Measurements from ENCODE around the gene CNOT8. TPM values are rescaled to one million over a fixed set of nuclear protein-coding genes. Genes with fewer than 3 reads are reported as not detected.
A peak's percentile ranks its signal among the peaks of the same experiment; 100 is the strongest.

Gene CNOT8
- total and polyA plus RNA-seq, 4 donors: 60.9 to 83.7 (median 69.4) TPM

GRCh38 chr5:154860123-154860522 lies 1.7 kb downstream of the CNOT8 start:
- DNase-seq (ENCODE audit: low read depth in 4 of 6, low spot score in 6 of 6): no peak
- Histone ChIP-seq H3K4me3 (ENCODE audit: low read depth, low read length) (peak overlapping the region; percentile 84), H3K27ac (ENCODE audit: low read depth, low read length) (peak overlapping the region; percentile 100), H3K4me1 (ENCODE audit: control insufficient read depth, insufficient read depth, low read length) (peaks cover 18% of the 10 kb centered on the region), H3K9me3 (ENCODE audit: control insufficient read depth, insufficient read depth, low read length) (no peaks in the 10 kb centered on the region), H3K36me3 (ENCODE audit: control insufficient read depth, insufficient read depth, low read length) (peaks cover 14% of the 10 kb centered on the region), H3K27me3 (ENCODE audit: control insufficient read depth, insufficient read depth, low read length) (no peaks in the 10 kb centered on the region)
- 44% methylated on average over 5 of the region's 5 CpGs for WGBS (ENCODE audit: insufficient coverage)

GRCh38 chr5:154860765-154861164 lies 2.3 kb downstream of the CNOT8 start:
- Histone ChIP-seq H3K27ac (ENCODE audit: low read depth, low read length) (no peak overlapping the region), H3K27me3 (ENCODE audit: control insufficient read depth, insufficient read depth, low read length) (no peaks in the 10 kb centered on the region), H3K4me3 (ENCODE audit: low read depth, low read length) (no peak overlapping the region), H3K36me3 (ENCODE audit: control insufficient read depth, insufficient read depth, low read length) (peaks cover 14% of the 10 kb centered on the region), H3K9me3 (ENCODE audit: control insufficient read depth, insufficient read depth, low read length) (no peaks in the 10 kb centered on the region), H3K4me1 (ENCODE audit: control insufficient read depth, insufficient read depth, low read length) (peaks cover 18% of the 10 kb centered on the region)
- DNase-seq (ENCODE audit: low read depth in 4 of 6, low spot score in 6 of 6): no peak
- no CpG with 5 or more reads among the region's 4 CpGs for WGBS (ENCODE audit: insufficient coverage)

GRCh38 chr5:154861946-154862345 lies 3.5 kb downstream of the CNOT8 start:
- Histone ChIP-seq H3K27me3 (ENCODE audit: control insufficient read depth, insufficient read depth, low read length) (no peaks in the 10 kb centered on the region), H3K36me3 (ENCODE audit: control insufficient read depth, insufficient read depth, low read length) (peaks cover 20% of the 10 kb centered on the region), H3K27ac (ENCODE audit: low read depth, low read length) (no peak overlapping the region), H3K4me3 (ENCODE audit: low read depth, low read length) (no peak overlapping the region), H3K4me1 (ENCODE audit: control insufficient read depth, insufficient read depth, low read length) (peaks cover 12% of the 10 kb centered on the region), H3K9me3 (ENCODE audit: control insufficient read depth, insufficient read depth, low read length) (no peaks in the 10 kb centered on the region)
- DNase-seq (ENCODE audit: low read depth in 4 of 6, low spot score in 6 of 6): no peak
- WGBS (ENCODE audit: insufficient coverage): 100% methylated on average over 1 of the region's 8 CpGs

- WGBS (ENCODE audit: insufficient coverage): 90% methylated on average over 1 of the region's 2 CpGs
- Histone ChIP-seq H3K27me3 (ENCODE audit: control insufficient read depth, insufficient read depth, low read length) (no peaks in the 10 kb centered on the region), H3K4me1 (ENCODE audit: control insufficient read depth, insufficient read depth, low read length) (peaks cover 4% of the 10 kb centered on the region), H3K27ac (ENCODE audit: low read depth, low read length) (no peak overlapping the region), H3K4me3 (ENCODE audit: low read depth, low read length) (no peak overlapping the region), H3K36me3 (ENCODE audit: control insufficient read depth, insufficient read depth, low read length) (peaks cover 20% of the 10 kb centered on the region), H3K9me3 (ENCODE audit: control insufficient read depth, insufficient read depth, low read length) (no peaks in the 10 kb centered on the region)
- no peak for DNase-seq (ENCODE audit: low read depth in 4 of 6, low spot score in 6 of 6)
These were observed 4.3 kb downstream of the CNOT8 start for GRCh38 chr5:154862766-154863165.

GRCh38 chr5:154863291-154864080 lies 5.1 kb downstream of the CNOT8 start:
- no peaks in the 10 kb centered on the region for H3K27me3 ChIP-seq (ENCODE audit: control insufficient read depth, insufficient read depth, low read length)
- H3K36me3 ChIP-seq (ENCODE audit: control insufficient read depth, insufficient read depth, low read length): peaks cover 20% of the 10 kb centered on the region
- 100% methylated on average over 2 of the region's 7 CpGs for WGBS (ENCODE audit: insufficient coverage)
- no peak overlapping the region for H3K4me3 ChIP-seq (ENCODE audit: low read depth, low read length)
- no peak overlapping the region for H3K27ac ChIP-seq (ENCODE audit: low read depth, low read length)
- peaks cover 4% of the 10 kb centered on the region for H3K4me1 ChIP-seq (ENCODE audit: control insufficient read depth, insufficient read depth, low read length)
- DNase-seq (ENCODE audit: low read depth in 4 of 6, low spot score in 6 of 6): no peak
- no peaks in the 10 kb centered on the region for H3K9me3 ChIP-seq (ENCODE audit: control insufficient read depth, insufficient read depth, low read length)

- no peak overlapping the region for H3K4me3 ChIP-seq (ENCODE audit: low read depth, low read length)
- H3K27me3 ChIP-seq (ENCODE audit: control insufficient read depth, insufficient read depth, low read length): no peaks in the 10 kb centered on the region
- peaks cover 30% of the 10 kb centered on the region for H3K36me3 ChIP-seq (ENCODE audit: control insufficient read depth, insufficient read depth, low read length)
- H3K27ac ChIP-seq (ENCODE audit: low read depth, low read length): no peak overlapping the region
- H3K9me3 ChIP-seq (ENCODE audit: control insufficient read depth, insufficient read depth, low read length): no peaks in the 10 kb centered on the region
- WGBS (ENCODE audit: insufficient coverage): 89% methylated on average over 2 of the region's 5 CpGs
- H3K4me1 ChIP-seq (ENCODE audit: control insufficient read depth, insufficient read depth, low read length): no peaks in the 10 kb centered on the region
- DNase-seq (ENCODE audit: low read depth in 4 of 6, low spot score in 6 of 6): no peak
These were observed 7.2 kb downstream of the CNOT8 start for GRCh38 chr5:154865466-154866184.

GRCh38 chr5:154866841-154867240 lies 8.4 kb downstream of the CNOT8 start:
- no peak for DNase-seq (ENCODE audit: low read depth in 4 of 6, low spot score in 6 of 6)
- Histone ChIP-seq H3K4me3 (ENCODE audit: low read depth, low read length) (no peak overlapping the region), H3K9me3 (ENCODE audit: control insufficient read depth, insufficient read depth, low read length) (no peaks in the 10 kb centered on the region), H3K27ac (ENCODE audit: low read depth, low read length) (no peak overlapping the region), H3K36me3 (ENCODE audit: control insufficient read depth, insufficient read depth, low read length) (peaks cover 29% of the 10 kb centered on the region), H3K4me1 (ENCODE audit: control insufficient read depth, insufficient read depth, low read length) (no peaks in the 10 kb centered on the region), H3K27me3 (ENCODE audit: control insufficient read depth, insufficient read depth, low read length) (no peaks in the 10 kb centered on the region)
- WGBS (ENCODE audit: insufficient coverage): 92% methylated on average over 1 of the region's 2 CpGs

GRCh38 chr5:154868702-154869101 lies 10.3 kb downstream of the CNOT8 start:
- Histone ChIP-seq H3K36me3 (ENCODE audit: control insufficient read depth, insufficient read depth, low read length) (peaks cover 30% of the 10 kb centered on the region), H3K4me1 (ENCODE audit: control insufficient read depth, insufficient read depth, low read length) (no peaks in the 10 kb centered on the region), H3K4me3 (ENCODE audit: low read depth, low read length) (no peak overlapping the region), H3K27ac (ENCODE audit: low read depth, low read length) (no peak overlapping the region), H3K27me3 (ENCODE audit: control insufficient read depth, insufficient read depth, low read length) (no peaks in the 10 kb centered on the region), H3K9me3 (ENCODE audit: control insufficient read depth, insufficient read depth, low read length) (no peaks in the 10 kb centered on the region)
- DNase-seq (ENCODE audit: low read depth in 4 of 6, low spot score in 6 of 6): peak in 1 of 6 donors; percentile 10
- 95% methylated on average over 4 of the region's 5 CpGs for WGBS (ENCODE audit: insufficient coverage)

- Histone ChIP-seq H3K4me3 (ENCODE audit: low read depth, low read length) (no peak overlapping the region), H3K36me3 (ENCODE audit: control insufficient read depth, insufficient read depth, low read length) (peaks cover 31% of the 10 kb centered on the region), H3K4me1 (ENCODE audit: control insufficient read depth, insufficient read depth, low read length) (no peaks in the 10 kb centered on the region), H3K27ac (ENCODE audit: low read depth, low read length) (no peak overlapping the region), H3K27me3 (ENCODE audit: control insufficient read depth, insufficient read depth, low read length) (no peaks in the 10 kb centered on the region), H3K9me3 (ENCODE audit: control insufficient read depth, insufficient read depth, low read length) (no peaks in the 10 kb centered on the region)
- DNase-seq (ENCODE audit: low read depth in 4 of 6, low spot score in 6 of 6): no peak
- WGBS (ENCODE audit: insufficient coverage): 92% methylated on average over 3 of the region's 4 CpGs
These were observed 13.3 kb downstream of the CNOT8 start for GRCh38 chr5:154871734-154872133.
